ENCODE measurements around the gene STAC3.

STAC3 gene

DNA sequence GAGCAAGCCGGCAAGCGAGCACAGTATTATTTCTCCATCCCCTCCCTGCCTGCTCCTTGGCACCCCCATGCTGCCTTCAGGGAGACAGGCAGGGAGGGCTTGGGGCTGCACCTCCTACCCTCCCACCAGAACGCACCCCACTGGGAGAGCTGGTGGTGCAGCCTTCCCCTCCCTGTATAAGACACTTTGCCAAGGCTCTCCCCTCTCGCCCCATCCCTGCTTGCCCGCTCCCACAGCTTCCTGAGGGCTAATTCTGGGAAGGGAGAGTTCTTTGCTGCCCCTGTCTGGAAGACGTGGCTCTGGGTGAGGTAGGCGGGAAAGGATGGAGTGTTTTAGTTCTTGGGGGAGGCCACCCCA is 38.3 kb downstream of the STAC3 start:
- H3K27me3 ChIP-seq (ENCODE audit: control insufficient read depth, low read length) = no peaks in the 10 kb centered on the region
- H3K4me1 ChIP-seq (ENCODE audit: control insufficient read depth, low read length) = peaks cover 46% of the 10 kb centered on the region
- H3K9me2 ChIP-seq (replicated peaks; ENCODE audit: control insufficient read depth, low read length) = no peaks in the 10 kb centered on the region
- no peaks in the 10 kb centered on the region for H3K9me3 ChIP-seq (ENCODE audit: control insufficient read depth, insufficient read depth, low read length)
- no peak overlapping the region for H3K4me2 ChIP-seq (ENCODE audit: low read length)
- no peak overlapping the region for H3K4me3 ChIP-seq (ENCODE audit: low read length)
- H3K27ac ChIP-seq (ENCODE audit: low read depth, low read length) = no peak overlapping the region
- TF ChIP-seq, protein P1, sequence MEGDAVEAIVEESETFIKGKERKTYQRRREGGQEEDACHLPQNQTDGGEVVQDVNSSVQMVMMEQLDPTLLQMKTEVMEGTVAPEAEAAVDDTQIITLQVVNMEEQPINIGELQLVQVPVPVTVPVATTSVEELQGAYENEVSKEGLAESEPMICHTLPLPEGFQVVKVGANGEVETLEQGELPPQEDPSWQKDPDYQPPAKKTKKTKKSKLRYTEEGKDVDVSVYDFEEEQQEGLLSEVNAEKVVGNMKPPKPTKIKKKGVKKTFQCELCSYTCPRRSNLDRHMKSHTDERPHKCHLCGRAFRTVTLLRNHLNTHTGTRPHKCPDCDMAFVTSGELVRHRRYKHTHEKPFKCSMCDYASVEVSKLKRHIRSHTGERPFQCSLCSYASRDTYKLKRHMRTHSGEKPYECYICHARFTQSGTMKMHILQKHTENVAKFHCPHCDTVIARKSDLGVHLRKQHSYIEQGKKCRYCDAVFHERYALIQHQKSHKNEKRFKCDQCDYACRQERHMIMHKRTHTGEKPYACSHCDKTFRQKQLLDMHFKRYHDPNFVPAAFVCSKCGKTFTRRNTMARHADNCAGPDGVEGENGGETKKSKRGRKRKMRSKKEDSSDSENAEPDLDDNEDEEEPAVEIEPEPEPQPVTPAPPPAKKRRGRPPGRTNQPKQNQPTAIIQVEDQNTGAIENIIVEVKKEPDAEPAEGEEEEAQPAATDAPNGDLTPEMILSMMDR (IDR thresholded peaks at IDR 0.05; ENCODE audit: low read depth, low read length, poor library complexity, severe bottlenecking) = no peak
- TF ChIP-seq EZH2phosphoT487 (IDR thresholded peaks at IDR 0.05; ENCODE audit: borderline replicate concordance, low read length) = no peak
- peaks cover 3% of the 10 kb centered on the region; the same call in 1 of the 2 replicates for H4K20me1 ChIP-seq (ENCODE audit: control insufficient read depth, insufficient read depth, low read depth, low read length)
- peaks cover 12% of the 10 kb centered on the region for H3F3A ChIP-seq (ENCODE audit: control insufficient read depth, insufficient read depth)
- H3K79me2 ChIP-seq (ENCODE audit: control insufficient read depth, low read length) = peaks cover 9% of the 10 kb centered on the region
- H3K36me3 ChIP-seq (ENCODE audit: control insufficient read depth, low read length) = peaks cover 4% of the 10 kb centered on the region; the same call in 1 of the 2 replicates

DNA sequence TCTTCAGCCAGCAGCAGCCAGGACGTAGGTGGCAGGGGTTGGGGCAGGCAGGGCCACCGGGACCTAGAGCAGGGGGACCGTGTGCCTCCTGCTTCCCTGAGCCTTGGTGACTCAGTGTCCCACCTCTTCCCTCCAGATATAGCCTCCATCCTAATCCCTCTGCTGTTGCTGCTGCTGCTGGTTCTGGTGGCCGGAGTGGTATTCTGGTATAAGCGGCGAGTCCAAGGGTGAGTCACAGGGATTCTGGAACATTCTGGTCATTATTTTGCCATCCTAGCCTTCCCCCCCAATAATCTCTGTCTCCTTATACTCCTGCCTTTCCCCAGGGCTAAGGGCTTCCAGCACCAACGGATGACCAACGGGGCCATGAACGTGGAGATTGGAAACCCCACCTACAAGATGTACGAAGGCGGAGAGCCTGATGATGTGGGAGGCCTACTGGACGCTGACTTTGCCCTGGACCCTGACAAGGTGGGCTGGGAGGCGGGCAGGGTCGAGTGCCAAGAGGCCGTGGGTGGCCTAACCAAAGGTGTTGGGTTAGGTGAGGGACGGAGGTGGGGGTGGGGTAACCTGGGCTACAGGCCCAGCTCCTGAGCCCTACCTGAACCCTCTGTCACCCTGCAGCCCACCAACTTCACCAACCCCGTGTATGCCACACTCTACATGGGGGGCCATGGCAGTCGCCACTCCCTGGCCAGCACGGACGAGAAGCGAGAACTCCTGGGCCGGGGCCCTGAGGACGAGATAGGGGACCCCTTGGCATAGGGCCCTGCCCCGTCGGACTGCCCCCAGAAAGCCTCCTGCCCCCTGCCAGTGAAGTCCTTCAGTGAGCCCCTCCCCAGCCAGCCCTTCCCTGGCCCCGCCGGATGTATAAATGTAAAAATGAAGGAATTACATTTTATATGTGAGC is 38.9 kb downstream of the STAC3 start:
- Histone ChIP-seq H3F3A (ENCODE audit: control insufficient read depth, insufficient read depth) (peaks cover 12% of the 10 kb centered on the region), H4K20me1 (ENCODE audit: control insufficient read depth, insufficient read depth, low read depth, low read length) (no peaks in the 10 kb centered on the region; the same call in 1 of the 2 replicates), H3K9me2 (replicated peaks; ENCODE audit: control insufficient read depth, low read length) (no peaks in the 10 kb centered on the region), H3K4me1 (ENCODE audit: control insufficient read depth, low read length) (peaks cover 42% of the 10 kb centered on the region), H3K27ac (ENCODE audit: low read depth, low read length) (no peak overlapping the region), H3K79me2 (ENCODE audit: control insufficient read depth, low read length) (peaks cover 3% of the 10 kb centered on the region), H3K36me3 (ENCODE audit: control insufficient read depth, low read length) (no peaks in the 10 kb centered on the region), H3K27me3 (ENCODE audit: control insufficient read depth, low read length) (no peaks in the 10 kb centered on the region), H3K4me3 (ENCODE audit: low read length) (no peak overlapping the region), H3K4me2 (ENCODE audit: low read length) (no peak overlapping the region), H3K9me3 (ENCODE audit: control insufficient read depth, insufficient read depth, low read length) (no peaks in the 10 kb centered on the region)
- TF ChIP-seq, protein P1 (IDR thresholded peaks at IDR 0.05; ENCODE audit: low read depth, low read length, poor library complexity, severe bottlenecking) = no peak
- no peak for TF ChIP-seq EZH2phosphoT487 (IDR thresholded peaks at IDR 0.05; ENCODE audit: borderline replicate concordance, low read length)

DNA sequence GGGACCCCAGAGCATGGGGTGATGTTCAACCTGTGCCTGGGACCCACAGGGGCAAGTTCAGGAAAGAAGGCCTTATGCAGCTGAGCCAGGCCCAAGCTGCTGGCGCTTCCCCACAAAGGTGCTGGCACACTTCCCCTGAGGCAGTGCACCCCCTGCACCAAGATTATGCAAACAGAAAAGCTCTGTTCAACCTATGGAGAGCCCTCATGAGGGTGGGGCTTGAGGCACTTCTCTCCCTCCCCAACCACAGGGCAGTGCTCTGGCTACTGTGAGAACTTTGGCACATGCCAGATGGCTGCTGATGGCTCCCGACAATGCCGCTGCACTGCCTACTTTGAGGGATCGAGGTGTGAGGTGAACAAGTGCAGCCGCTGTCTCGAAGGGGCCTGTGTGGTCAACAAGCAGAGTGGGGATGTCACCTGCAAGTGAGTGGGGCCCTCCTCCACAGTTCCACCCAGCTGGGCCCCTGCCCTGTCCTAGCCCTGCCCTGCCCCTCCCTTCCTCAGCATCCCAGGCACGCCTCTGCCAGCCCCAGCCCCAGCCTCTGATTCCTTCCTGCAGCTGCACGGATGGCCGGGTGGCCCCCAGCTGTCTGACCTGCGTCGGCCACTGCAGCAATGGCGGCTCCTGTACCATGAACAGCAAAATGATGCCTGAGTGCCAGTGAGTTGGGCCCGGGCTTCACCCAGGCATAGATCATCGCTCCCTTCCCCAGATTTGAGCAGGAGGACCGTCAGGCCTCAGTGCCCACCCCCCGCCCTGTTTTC is 39.9 kb downstream of the STAC3 start:
- peaks cover 10% of the 10 kb centered on the region for H3F3A ChIP-seq (ENCODE audit: control insufficient read depth, insufficient read depth)
- no peaks in the 10 kb centered on the region for H3K27me3 ChIP-seq (ENCODE audit: control insufficient read depth, low read length)
- TF ChIP-seq, protein P1 (IDR thresholded peaks at IDR 0.05; ENCODE audit: low read depth, low read length, poor library complexity, severe bottlenecking) = no peak
- no peak for TF ChIP-seq EZH2phosphoT487 (IDR thresholded peaks at IDR 0.05; ENCODE audit: borderline replicate concordance, low read length)
- peaks cover 38% of the 10 kb centered on the region for H3K4me1 ChIP-seq (ENCODE audit: control insufficient read depth, low read length)
- H3K4me2 ChIP-seq (ENCODE audit: low read length) = no peak overlapping the region
- H3K36me3 ChIP-seq (ENCODE audit: control insufficient read depth, low read length) = no peaks in the 10 kb centered on the region
- H3K27ac ChIP-seq (ENCODE audit: low read depth, low read length) = no peak overlapping the region
- H3K9me2 ChIP-seq (replicated peaks; ENCODE audit: control insufficient read depth, low read length) = no peaks in the 10 kb centered on the region
- H4K20me1 ChIP-seq (ENCODE audit: control insufficient read depth, insufficient read depth, low read depth, low read length) = no peaks in the 10 kb centered on the region; the same call in 1 of the 2 replicates
- no peaks in the 10 kb centered on the region for H3K9me3 ChIP-seq (ENCODE audit: control insufficient read depth, insufficient read depth, low read length)
- H3K79me2 ChIP-seq (ENCODE audit: control insufficient read depth, low read length) = no peaks in the 10 kb centered on the region
- no peak overlapping the region for H3K4me3 ChIP-seq (ENCODE audit: low read length)

Measured in DOHH2 (cell line).